ENCODE results near the gene CHD5. TPM values are rescaled to one million over a fixed set of nuclear protein-coding genes. Genes with fewer than 3 reads are reported as not detected.

Gene CHD5
- polyA plus RNA-seq, 1 donor from 2014 or later, result 22.0 TPM

- Histone ChIP-seq H3K9ac (ENCODE audit: low read length) (no peak overlapping the region), H3F3A (ENCODE audit: insufficient read depth, low read length, poor library complexity, severe bottlenecking) (peaks cover 3% of the 10 kb centered on the region), H4K20me1 (ENCODE audit: insufficient read depth) (no peaks in the 10 kb centered on the region), H3K4me3 (ENCODE audit: low read length) (no peak overlapping the region), H3K27ac (ENCODE audit: low read length) (no peak overlapping the region), H3K9me2 (ENCODE audit: insufficient read depth, low read length) (no peaks in the 10 kb centered on the region), H3K79me2 (replicated peaks; ENCODE audit: insufficient read depth, low read length) (no peaks in the 10 kb centered on the region), H2AFZ (ENCODE audit: low read depth, low read length) (no peak overlapping the region), H3K9me3 (ENCODE audit: low read length) (no peaks in the 10 kb centered on the region), H3K27me3 (ENCODE audit: insufficient read depth, low read depth, low read length) (no peaks in the 10 kb centered on the region), H3K36me3 (ENCODE audit: insufficient read depth, low read length) (no peaks in the 10 kb centered on the region), H3K4me2 (ENCODE audit: low read length) (no peak overlapping the region)
- TF ChIP-seq POLR2AphosphoS5 (IDR thresholded peaks at IDR 0.05) (no peak), SMC3 (conservative IDR thresholded peaks at IDR 0.05; ENCODE audit: poor library complexity) (no peak), REST (IDR thresholded peaks at IDR 0.05; ENCODE audit: borderline replicate concordance) (no peak), MXI1 (conservative IDR thresholded peaks at IDR 0.05; ENCODE audit: poor library complexity, severe bottlenecking) (no peak), RAD21 (conservative IDR thresholded peaks at IDR 0.05) (no peak), TAF1 (IDR thresholded peaks at IDR 0.05; ENCODE audit: low read depth) (no peak), EP300 (conservative IDR thresholded peaks at IDR 0.05; ENCODE audit: poor library complexity, severe bottlenecking) (no peak), EZH2 (IDR thresholded peaks at IDR 0.05; ENCODE audit: borderline replicate concordance, insufficient read depth, low read length, poor library complexity, severe bottlenecking) (no peak)
- TF ChIP-seq, protein P1, sequence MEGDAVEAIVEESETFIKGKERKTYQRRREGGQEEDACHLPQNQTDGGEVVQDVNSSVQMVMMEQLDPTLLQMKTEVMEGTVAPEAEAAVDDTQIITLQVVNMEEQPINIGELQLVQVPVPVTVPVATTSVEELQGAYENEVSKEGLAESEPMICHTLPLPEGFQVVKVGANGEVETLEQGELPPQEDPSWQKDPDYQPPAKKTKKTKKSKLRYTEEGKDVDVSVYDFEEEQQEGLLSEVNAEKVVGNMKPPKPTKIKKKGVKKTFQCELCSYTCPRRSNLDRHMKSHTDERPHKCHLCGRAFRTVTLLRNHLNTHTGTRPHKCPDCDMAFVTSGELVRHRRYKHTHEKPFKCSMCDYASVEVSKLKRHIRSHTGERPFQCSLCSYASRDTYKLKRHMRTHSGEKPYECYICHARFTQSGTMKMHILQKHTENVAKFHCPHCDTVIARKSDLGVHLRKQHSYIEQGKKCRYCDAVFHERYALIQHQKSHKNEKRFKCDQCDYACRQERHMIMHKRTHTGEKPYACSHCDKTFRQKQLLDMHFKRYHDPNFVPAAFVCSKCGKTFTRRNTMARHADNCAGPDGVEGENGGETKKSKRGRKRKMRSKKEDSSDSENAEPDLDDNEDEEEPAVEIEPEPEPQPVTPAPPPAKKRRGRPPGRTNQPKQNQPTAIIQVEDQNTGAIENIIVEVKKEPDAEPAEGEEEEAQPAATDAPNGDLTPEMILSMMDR (IDR thresholded peaks at IDR 0.05; ENCODE audit: poor library complexity, severe bottlenecking), result no peak
These were observed 91.2 kb downstream of the CHD5 start for GRCh38 chr1:6088956-6089355.

DNA sequence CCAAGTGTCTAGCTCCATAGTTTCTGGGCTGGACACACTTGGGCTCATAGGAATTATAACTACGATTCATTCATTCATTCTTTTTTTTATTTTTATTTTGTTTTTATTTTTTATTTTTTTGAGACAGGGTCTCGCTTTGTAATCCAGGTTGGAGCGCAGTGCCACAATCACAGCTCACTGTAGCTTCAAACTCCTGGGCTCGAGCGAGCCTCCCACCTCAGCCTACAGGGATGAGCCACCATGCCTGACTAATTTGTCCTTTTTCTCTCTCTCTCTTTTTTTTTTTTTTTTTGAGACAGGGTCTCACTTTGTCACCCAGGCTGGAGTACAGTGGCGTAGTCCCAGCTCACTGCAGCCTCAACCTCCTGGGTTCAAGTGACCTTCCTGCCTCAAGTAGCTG is 92.2 kb downstream of the CHD5 start:
- H3K9ac ChIP-seq (ENCODE audit: low read length), result no peak overlapping the region
- no peaks in the 10 kb centered on the region for H3K79me2 ChIP-seq (replicated peaks; ENCODE audit: insufficient read depth, low read length)
- H3K27ac ChIP-seq (ENCODE audit: low read length), result no peak overlapping the region
- H3F3A ChIP-seq (ENCODE audit: insufficient read depth, low read length, poor library complexity, severe bottlenecking), result peaks cover 3% of the 10 kb centered on the region
- H3K9me2 ChIP-seq (ENCODE audit: insufficient read depth, low read length), result no peaks in the 10 kb centered on the region
- no peak overlapping the region for H2AFZ ChIP-seq (ENCODE audit: low read depth, low read length)
- no peak for TF ChIP-seq POLR2AphosphoS5 (IDR thresholded peaks at IDR 0.05)
- no peak for TF ChIP-seq SMC3 (conservative IDR thresholded peaks at IDR 0.05; ENCODE audit: poor library complexity)
- no peak for TF ChIP-seq RAD21 (conservative IDR thresholded peaks at IDR 0.05)
- TF ChIP-seq EZH2 (IDR thresholded peaks at IDR 0.05; ENCODE audit: borderline replicate concordance, insufficient read depth, low read length, poor library complexity, severe bottlenecking), result no peak
- TF ChIP-seq EP300 (conservative IDR thresholded peaks at IDR 0.05; ENCODE audit: poor library complexity, severe bottlenecking), result no peak
- TF ChIP-seq, protein P1 (IDR thresholded peaks at IDR 0.05; ENCODE audit: poor library complexity, severe bottlenecking), result no peak
- TF ChIP-seq MXI1 (conservative IDR thresholded peaks at IDR 0.05; ENCODE audit: poor library complexity, severe bottlenecking), result no peak
- TF ChIP-seq TAF1 (IDR thresholded peaks at IDR 0.05; ENCODE audit: low read depth), result no peak
- TF ChIP-seq REST (IDR thresholded peaks at IDR 0.05; ENCODE audit: borderline replicate concordance), result no peak
- H3K9me3 ChIP-seq (ENCODE audit: low read length), result no peaks in the 10 kb centered on the region
- no peak overlapping the region for H3K4me2 ChIP-seq (ENCODE audit: low read length)
- H3K27me3 ChIP-seq (ENCODE audit: insufficient read depth, low read depth, low read length), result no peaks in the 10 kb centered on the region
- H3K4me3 ChIP-seq (ENCODE audit: low read length), result no peak overlapping the region
- no peaks in the 10 kb centered on the region for H3K36me3 ChIP-seq (ENCODE audit: insufficient read depth, low read length)
- H4K20me1 ChIP-seq (ENCODE audit: insufficient read depth), result no peaks in the 10 kb centered on the region

All from neural cell (in vitro differentiated cells).